Superior temporal gyrus (tissue), 1 donor: ENCODE data around the gene SIX3.

Experiments
- DNase-seq: peaks from one replicate; pipeline ENCODE4 v3.0.0-alpha.2; 2016; ENCODE audit errors: extremely low spot score

Gene SIX3

GRCh38 chr2:44931198-44931780 is 10.2 kb upstream of the SIX3 start:
- DNase-seq = no peak

DNA sequence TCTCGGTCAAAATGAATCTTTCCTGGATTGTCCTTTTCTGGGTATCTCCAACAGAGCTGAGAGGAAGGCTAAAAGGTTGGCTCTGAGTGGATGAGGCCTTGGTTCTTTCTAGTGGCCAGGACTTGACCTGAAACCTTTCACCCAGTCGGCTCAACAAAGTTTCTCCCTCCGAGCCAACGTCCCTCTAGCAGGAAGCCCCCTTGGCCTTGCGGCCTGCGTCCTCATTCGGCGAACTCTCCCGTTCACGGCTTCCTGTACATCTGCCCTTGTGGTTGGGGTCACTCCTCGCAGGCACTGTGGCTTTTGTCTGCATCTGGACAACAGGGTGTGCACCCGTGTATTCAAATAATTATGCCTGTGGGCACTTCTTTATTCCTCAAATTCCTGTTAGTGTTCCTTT is 9.4 kb upstream of the SIX3 start:
- no peak for DNase-seq

GRCh38 chr2:44932564-44933392 is 8.7 kb upstream of the SIX3 start:
- no peak for DNase-seq

DNA sequence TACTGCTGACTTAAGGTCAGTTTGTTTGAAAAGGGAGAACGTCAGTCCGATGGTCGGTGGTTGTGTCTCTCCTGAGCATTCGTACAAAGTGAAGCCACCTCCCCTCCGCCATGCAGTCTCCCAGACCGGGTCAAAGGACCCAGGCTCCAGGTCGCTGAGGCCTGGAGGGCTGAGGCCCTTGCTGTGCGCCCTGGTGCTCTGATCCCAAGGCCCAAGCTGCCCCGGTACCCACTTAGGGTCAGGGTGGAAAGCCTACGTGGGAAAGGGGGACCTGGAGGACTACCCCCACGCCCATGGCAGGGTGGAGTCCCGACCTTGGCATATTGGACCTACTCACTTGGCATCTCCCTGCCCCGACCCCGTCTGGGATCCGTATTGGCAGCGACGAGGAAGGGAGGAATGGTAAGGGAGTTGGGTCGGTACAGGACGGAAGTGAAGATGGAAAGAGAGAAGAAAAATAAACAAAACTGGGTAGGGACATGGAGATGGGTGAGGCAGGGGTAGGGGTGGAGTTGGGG is 8.0 kb upstream of the SIX3 start:
- no peak for DNase-seq

DNA sequence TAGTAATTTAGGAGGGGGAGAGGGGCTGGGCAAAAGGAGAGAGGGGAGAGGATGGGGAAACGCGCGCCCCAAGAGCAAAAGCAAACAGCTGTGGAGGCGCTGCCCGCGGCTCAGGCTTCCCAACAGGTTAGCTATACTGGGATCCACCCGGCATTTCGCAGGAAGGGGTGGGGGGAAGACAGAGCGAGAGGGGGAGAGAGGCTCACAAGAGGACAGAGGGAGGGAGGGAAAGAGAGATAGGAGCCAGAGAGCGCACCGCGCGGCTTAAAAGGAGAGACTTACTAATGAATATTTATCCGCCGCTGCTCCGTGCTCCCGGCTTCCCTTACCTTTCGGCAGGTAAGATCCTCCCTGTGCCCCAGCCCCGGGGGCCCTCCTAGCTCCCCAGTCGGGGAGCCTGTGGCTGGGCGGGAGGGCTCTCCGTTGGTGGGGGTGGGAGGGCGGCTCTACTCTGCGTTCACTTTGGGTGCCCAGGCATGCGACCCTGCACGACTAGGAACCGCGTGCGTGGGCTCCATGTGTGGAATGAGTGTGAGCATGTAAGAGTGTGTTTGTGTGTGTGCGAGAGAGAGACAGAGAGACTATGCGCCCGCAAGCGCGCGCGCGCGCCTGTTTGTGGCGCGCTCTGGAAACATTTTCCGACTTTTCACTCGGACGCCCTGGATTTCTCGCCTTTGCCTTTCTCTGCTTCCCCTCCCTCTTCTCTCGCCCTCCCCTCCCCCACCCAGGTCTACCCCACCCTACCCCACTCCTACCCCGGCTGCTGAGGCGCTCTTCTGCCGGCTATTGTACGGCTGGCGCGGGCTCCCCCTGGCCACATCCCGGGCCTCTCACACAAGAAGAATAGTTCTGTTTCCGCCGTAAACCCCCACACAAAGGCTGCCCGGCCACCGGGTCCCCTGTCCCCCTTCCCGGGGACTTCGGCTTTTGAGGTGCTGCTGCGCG is 7.2 kb upstream of the SIX3 start:
- no peak for DNase-seq

DNA sequence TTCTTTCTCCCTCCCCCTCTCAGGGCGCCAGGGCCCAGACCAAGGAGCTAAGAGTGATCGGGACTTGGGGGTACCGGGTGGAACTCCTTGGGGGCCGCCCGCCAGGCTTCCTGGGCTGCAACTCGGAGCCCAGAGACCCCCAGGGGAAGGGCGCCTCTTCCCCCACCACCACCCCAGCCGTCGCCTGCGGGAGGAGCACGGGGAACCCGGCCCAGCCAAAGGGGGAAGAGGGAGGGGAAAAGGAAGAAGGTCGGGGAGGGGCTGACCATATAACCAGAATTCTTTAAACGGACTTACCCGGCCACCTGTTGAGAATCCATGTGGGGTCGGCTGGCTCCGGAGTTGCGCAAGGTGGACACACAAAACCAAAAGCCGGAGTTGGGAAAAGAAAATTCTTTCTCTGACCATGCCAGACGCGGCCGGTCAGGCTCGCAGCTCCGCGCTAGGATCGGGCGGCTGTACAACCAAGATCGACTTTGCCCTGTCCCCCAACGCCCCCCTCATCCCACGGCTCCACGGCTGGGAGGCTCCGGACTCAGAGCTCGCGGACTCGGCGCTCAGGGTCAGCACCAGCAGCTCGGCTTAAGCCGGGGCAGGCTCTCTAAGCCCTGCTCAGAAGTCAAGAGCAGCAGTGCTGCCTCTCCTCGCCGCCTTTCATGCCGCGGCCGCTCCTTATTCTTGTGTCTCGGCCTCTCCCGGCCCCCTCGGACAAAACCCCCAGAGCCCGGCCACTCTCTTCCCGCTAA is 6.3 kb upstream of the SIX3 start:
- DNase-seq = no peak

DNA sequence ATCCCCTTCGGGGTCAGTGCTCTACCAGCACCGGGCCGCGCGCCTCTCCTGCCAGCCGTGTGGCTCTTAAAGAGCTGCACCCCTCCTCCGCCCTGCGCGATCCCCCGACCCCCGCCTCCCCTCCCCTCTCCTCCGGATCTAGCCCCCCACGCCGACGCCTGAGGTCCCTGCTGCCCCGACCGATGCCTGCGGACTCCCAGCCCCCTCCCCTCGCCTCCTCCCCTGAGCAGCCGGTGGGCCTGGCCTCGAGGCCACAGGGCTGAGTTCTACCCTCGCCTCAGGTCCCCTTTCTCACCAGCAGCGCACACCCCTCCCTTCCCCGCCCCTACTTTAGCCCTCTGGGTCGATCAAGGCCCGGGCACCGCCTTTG is 5.8 kb upstream of the SIX3 start:
- no peak for DNase-seq

DNA sequence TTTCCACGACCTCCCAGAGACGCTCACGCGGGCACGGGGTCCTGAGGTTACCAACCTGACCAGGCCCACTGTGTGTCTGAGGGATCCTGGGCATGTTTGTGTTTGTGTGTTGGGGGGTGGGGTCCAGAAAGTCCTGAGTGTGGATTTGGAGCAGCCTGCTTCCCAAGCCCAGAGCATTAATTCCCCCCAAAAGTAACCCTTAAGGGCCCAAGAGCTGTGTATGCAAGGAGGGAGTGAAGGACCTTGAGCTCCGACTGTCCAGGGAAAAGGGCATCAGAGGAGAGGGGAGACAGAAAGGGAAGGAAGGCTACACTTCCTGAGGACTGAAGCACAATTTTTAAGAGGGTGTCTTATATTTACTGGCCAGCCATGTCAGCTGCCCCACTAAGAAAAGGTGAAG is 5.2 kb upstream of the SIX3 start:
- no peak for DNase-seq

- DNase-seq = no peak
Observed at GRCh38 chr2:44936715-44937687, 4.5 kb upstream of the SIX3 start.

DNA sequence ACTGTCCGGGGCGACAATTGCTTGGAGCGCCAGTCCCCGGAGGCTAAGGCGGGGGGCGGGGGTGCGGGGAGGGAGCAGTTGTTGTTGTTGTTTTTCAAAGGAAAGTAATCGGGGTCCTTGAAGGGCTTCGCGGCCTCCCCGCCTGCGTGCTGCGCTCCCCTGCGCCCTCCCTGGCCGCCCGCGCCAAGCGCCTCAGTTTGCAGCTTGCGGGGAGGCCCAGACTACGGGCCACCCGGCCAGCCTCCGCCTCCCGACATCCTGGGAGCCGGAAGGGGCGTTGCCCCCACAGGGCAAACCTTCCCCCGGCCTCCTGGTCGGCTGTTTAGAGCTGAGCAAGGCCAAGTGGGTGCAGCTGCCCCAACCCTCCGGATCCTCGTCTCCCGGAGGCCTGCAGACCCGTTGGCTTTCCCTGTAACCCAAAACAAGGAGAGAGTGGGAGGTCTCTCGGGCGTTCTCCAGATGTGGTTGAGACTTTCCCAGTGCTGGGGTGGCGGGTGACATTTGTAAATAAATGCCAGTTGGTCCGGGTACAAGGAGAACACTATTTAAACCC is 3.7 kb upstream of the SIX3 start:
- DNase-seq = no peak

DNA sequence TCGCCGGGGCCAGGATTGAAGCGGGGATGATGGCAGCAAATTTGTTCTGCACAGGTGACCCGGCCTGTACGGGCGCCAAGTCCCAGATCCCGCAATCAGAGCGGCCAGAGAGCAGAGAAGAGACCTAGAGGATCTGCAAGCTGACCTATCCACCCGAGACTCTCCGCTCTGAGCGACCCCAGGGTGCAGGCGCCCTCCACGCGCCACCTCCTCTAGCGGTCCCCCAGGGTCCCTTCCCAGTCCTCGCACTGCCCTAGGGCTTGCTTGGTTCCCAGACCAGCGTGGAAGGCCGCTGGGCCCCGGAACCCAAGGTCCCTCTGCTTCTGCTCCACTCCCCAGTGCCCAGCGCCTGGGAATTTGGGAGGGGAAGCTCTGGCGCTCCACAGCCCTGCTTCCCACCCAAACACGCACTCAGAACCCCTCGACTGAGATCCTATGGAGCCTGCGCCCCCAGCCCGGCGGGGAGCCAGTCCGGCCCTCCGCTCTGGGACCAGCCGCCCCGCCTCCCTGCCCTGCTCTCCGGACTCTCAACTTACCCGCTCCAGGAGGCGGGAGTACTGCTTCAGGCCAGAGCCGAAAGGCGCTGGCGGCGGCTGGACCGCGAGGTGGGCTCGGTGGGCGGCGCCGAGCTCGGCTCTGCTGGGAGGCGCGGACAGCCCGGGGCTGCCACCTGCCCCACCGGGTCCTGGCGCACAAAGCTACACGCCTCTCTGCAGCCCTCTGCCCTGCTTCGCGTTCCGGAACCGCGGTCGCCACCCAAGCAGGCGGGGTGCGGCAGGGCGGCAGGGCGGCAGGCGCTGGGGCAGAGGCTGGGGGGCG is 3.0 kb upstream of the SIX3 start:
- no peak for DNase-seq

DNA sequence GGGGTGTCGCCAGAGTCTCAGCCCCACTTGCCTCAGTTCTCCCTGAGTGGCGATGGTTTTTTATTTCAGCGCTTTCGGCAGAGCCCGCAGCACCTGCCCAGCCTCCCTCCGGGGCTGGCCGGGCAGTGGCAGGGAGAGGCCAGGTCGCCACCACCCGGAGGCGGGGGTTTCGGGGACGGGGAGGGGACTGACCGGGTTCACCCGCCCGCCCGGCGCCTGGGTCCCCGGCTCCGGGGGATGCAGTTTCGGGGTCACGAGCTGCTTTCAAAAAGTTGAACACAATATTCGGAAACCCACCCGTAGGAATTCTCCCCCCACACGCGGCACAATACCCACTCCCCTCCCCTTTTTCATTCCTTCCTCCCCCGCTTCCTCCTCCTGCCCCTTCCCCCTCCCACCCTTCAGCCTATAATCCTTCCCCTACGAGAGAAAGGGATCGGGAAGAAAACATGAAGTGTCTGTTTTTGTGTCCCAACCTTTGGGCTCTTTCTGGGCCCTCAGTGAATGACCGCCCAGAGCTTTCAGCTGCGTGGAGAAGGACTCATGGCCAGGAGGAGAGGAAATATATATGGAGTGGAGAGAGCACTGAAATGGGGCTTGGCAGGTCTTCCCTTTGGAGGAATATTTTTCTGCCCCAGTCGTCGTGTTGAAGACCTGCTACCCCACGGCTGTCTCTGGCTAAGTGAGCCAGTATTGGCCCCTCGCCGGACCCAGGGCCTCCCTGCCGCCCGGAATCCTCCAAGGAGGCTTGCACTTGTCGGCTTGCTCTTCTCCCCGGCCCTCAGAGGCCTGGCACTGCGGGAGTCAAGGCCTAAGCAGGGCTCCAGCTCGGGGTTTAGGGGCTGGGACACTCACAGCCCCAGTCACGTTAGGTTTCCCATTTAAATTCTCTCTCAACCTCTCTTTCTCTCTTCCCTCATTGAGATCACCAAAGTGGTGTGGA is 2.1 kb upstream of the SIX3 start:
- no peak for DNase-seq

DNA sequence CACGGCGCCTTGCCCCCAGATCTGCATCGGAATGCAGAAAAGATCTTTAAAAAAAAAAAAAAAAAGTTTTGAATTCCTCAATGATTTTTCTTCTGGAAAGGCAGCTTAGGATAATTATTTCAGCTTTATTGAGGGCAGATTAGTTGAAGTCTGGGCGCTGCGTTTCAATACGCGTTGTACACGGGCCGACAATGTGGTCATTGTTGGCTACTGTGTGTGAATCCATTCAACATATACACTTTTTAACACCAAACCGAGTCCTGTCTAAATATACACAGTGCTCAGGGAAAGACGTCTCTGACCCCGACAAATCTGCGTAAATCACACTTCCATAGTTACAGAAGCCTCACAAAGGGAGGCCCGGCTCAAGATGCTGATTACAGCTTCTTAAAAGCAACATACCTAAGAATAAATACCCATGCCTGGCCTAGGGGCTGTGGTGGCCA is 1.4 kb upstream of the SIX3 start:
- no peak for DNase-seq

DNA sequence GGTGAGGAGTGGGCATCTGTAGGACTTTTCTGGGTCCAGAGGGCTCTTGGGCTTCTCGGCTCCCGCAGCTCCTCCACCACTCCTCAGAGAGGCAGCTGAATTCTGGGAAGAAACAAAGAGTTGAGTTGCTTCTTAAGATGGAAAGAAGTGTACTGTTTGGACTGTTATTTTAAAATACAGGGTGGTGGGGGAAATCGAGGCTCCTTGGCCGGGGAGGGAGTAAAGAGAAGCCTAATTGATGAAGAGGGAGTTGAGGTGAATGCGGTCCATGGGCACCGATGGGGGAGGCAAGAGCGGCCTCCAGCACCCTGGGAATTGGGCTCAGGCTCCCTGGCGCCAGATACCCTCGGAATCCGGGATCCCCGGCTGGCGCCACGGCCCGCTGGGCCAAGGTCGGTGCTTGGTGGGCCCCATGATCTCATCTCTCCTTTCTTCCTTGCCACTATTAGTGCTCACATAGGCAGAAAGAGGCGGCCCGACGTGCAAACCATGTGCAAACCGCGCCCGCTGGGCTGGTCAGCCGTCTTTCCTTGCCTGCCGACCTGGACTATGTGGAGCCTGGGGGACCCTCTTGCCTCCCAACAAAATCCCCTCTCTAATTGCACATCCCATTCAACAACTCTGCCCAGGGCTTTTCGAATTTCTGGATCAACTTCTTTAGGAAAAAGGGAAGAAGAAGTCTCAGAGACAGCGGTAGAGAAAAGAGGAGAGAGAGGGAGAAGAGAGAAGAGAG is 604 bp upstream of the SIX3 start:
- DNase-seq = no peak

DNA sequence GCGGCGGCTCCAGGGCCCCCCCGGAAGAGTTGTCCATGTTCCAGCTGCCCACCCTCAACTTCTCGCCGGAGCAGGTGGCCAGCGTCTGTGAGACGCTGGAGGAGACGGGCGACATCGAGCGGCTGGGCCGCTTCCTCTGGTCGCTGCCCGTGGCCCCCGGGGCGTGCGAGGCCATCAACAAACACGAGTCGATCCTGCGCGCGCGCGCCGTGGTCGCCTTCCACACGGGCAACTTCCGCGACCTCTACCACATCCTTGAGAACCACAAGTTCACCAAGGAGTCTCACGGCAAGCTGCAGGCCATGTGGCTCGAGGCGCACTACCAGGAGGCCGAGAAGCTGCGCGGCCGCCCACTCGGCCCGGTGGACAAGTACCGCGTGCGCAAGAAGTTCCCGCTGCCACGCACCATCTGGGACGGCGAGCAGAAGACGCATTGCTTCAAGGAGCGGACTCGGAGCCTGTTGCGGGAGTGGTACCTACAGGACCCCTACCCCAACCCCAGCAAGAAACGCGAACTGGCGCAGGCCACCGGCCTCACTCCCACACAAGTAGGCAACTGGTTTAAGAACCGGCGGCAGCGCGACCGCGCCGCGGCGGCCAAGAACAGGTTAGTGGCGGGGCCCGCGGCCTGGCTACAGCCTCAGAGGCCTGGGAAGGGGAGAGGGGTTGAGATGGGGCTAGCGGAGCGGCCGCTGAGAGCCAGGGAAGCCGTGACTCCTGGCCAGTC is 965 bp downstream of the SIX3 start:
- DNase-seq = no peak

GRCh38 chr2:44943031-44943692 is 1.7 kb downstream of the SIX3 start:
- no peak for DNase-seq
